Suprapubic skin (tissue), 4 donors: ENCODE results near the gene LRRC8E. TPM values are rescaled to one million over a fixed set of nuclear protein-coding genes. Genes with fewer than 3 reads are reported as not detected.
A peak's percentile ranks its signal among the peaks of the same experiment; 100 is the strongest.

ENCODE experiments used
- DNase-seq, 2 donors: peaks; one replicate each; pipeline ENCODE4 v3.0.0-alpha.2; 2019; ENCODE audit warnings: low spot score in 2 of 2
- H3K27ac ChIP-seq: fragments of 200-600 bp; sonication (generic); one replicate; pipeline ENCODE4 v1.5.1; 2019
- H3K27me3 ChIP-seq: fragments of 200-600 bp; sonication (generic); one replicate; pipeline ENCODE4 v1.5.1; 2019
- H3K36me3 ChIP-seq: fragments of 200-600 bp; sonication (generic); one replicate; pipeline ENCODE4 v1.5.1; 2019
- H3K4me1 ChIP-seq: fragments of 200-600 bp; sonication (generic); one replicate; pipeline ENCODE4 v1.5.1; 2019
- H3K4me3 ChIP-seq: fragments of 200-600 bp; sonication (generic); one replicate; pipeline ENCODE4 v1.5.1; 2019; ENCODE audit warnings: mild to moderate bottlenecking
- H3K9me3 ChIP-seq: fragments of 200-600 bp; sonication (generic); one replicate; pipeline ENCODE4 v1.5.1; 2019
- EP300 ChIP-seq: sonication (generic); formaldehyde crosslinking; IDR thresholded peaks from one replicate; pipeline ENCODE4 v1.6.1; 2017; ENCODE audit warnings: antibody characterized with exemption
- POLR2A ChIP-seq, 2 donors: fragments of 450-650 bp; IDR thresholded peaks; one replicate each; pipeline ENCODE4 v1.6.1; 2017; ENCODE audit warnings: antibody characterized with exemption in 2 of 2, mild to moderate bottlenecking in 2 of 2, moderate library complexity in 2 of 2
- POLR2AphosphoS5 ChIP-seq, 3 donors: sonication (generic); formaldehyde crosslinking; IDR thresholded peaks; one replicate each; pipeline ENCODE4 v1.6.1; 2017; ENCODE audit warnings: antibody characterized with exemption in 3 of 3
- WGBS: methylation state at CpG from one replicate; pipeline ENCODE4 v1.1.5; 2018; 5-methylcytosine and 5-hydroxymethylcytosine counted together
- total RNA-seq, 4 donors: library from RNA; depleted of rRNA; stranded (reverse); fragments of >200 nt; gene quantifications; one replicate each; pipeline ENCODE4 v1.1.0, GENCODE V29; 2016
- TF ChIP-seq, protein P1 (sequence below), 2 donors: fragments of 200-600 bp in 1 of 2; fragments of 450-650 bp in 1 of 2; sonication (generic) in 1 of 2; IDR thresholded peaks; one replicate each; pipeline ENCODE4 v1.5.1; 2016 to 2019; ENCODE audit warnings: antibody characterized with exemption in 2 of 2, mild to moderate bottlenecking in 1 of 2, moderate library complexity in 1 of 2

The LRRC8E gene
- total RNA-seq, 4 donors from 2014 or later, result 15.2 to 41.6 (median 30.9) TPM

DNA sequence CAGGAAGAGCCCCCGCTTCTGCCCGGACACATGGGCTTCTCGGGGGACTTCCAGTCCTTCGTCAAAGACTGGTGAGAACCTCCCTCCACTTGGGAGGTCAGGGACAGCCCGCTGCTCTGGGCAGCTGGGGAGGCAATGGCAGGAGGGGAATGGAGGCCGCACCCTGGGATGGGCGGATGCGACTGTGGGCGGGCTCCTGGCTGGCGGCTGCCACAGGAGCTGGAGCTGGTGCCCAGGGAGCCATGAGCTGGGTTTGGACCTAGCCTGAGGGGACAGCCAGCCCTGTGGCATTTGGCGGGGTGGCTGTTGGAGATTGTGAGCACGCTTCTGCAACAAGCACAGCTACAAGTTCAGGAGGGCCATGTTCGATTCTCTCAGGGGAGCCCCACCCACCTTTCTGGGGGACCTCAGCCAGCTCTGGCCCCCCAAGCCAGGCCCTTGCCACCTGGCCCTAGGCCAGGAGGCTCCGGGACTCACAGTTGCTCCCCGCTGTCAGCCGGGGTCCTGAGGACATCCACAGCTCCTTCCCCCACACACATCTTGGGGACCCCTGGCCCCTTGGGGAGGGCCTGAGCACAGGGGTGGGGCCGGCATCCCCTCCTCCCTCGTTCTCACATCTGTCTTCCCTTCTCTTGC, 23.3 kb downstream of the LRRC8E start:
- TF ChIP-seq POLR2AphosphoS5 (IDR thresholded peaks at IDR 0.05) (no peak), POLR2A (IDR thresholded peaks at IDR 0.05) (no peak), EP300 (no peak)
- TF ChIP-seq, protein P1, sequence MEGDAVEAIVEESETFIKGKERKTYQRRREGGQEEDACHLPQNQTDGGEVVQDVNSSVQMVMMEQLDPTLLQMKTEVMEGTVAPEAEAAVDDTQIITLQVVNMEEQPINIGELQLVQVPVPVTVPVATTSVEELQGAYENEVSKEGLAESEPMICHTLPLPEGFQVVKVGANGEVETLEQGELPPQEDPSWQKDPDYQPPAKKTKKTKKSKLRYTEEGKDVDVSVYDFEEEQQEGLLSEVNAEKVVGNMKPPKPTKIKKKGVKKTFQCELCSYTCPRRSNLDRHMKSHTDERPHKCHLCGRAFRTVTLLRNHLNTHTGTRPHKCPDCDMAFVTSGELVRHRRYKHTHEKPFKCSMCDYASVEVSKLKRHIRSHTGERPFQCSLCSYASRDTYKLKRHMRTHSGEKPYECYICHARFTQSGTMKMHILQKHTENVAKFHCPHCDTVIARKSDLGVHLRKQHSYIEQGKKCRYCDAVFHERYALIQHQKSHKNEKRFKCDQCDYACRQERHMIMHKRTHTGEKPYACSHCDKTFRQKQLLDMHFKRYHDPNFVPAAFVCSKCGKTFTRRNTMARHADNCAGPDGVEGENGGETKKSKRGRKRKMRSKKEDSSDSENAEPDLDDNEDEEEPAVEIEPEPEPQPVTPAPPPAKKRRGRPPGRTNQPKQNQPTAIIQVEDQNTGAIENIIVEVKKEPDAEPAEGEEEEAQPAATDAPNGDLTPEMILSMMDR (IDR thresholded peaks at IDR 0.05), result no peak
- Histone ChIP-seq H3K27ac (no peak overlapping the region), H3K27me3 (peaks cover 25% of the 10 kb centered on the region), H3K9me3 (no peaks in the 10 kb centered on the region), H3K36me3 (peaks cover 46% of the 10 kb centered on the region), H3K4me3 (no peak overlapping the region), H3K4me1 (peaks cover 42% of the 10 kb centered on the region)
- 90% methylated on average over 2 of the region's 18 CpGs for WGBS
- peak in 1 of 2 donors; percentile 58 for DNase-seq

DNA sequence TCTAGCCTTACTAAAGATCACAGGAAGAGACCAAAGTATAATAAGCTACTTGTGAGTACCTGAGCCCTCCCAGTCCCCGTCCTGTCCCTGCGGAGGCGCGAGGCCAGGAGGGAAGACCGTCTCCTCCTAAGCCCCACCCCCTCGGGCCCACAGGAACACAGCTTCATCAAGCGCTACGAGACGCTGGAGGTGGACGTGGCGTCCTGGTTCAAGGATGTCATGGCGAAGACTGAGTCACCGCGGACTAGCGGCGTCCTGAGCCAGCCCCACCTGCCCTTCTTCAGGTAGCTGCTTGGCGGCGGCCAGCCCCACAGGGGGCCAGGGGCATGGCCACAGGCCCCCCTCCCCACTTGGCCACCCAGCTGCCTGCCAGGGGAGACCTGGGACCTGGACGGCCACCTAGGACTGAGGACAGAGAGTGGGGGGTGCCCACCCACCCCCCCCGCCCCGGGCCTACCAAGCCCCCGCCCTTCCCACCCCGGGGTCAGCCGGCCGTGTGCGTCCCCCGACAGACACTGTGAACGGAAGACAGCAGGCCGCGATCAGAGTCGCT, 23.9 kb downstream of the LRRC8E start:
- no peak for DNase-seq
- H3K36me3 ChIP-seq, result peaks cover 46% of the 10 kb centered on the region
- H3K4me1 ChIP-seq, result peaks cover 42% of the 10 kb centered on the region
- H3K9me3 ChIP-seq, result no peaks in the 10 kb centered on the region
- TF ChIP-seq POLR2AphosphoS5 (IDR thresholded peaks at IDR 0.05) (no peak), EP300 (no peak), POLR2A (IDR thresholded peaks at IDR 0.05) (no peak)
- TF ChIP-seq, protein P1 (IDR thresholded peaks at IDR 0.05), result no peak
- whole genome bisulfite sequencing, result 92% methylated on average over 16 of the region's 31 CpGs
- no peak overlapping the region for H3K4me3 ChIP-seq
- no peak overlapping the region for H3K27ac ChIP-seq
- peaks cover 31% of the 10 kb centered on the region for H3K27me3 ChIP-seq

DNA sequence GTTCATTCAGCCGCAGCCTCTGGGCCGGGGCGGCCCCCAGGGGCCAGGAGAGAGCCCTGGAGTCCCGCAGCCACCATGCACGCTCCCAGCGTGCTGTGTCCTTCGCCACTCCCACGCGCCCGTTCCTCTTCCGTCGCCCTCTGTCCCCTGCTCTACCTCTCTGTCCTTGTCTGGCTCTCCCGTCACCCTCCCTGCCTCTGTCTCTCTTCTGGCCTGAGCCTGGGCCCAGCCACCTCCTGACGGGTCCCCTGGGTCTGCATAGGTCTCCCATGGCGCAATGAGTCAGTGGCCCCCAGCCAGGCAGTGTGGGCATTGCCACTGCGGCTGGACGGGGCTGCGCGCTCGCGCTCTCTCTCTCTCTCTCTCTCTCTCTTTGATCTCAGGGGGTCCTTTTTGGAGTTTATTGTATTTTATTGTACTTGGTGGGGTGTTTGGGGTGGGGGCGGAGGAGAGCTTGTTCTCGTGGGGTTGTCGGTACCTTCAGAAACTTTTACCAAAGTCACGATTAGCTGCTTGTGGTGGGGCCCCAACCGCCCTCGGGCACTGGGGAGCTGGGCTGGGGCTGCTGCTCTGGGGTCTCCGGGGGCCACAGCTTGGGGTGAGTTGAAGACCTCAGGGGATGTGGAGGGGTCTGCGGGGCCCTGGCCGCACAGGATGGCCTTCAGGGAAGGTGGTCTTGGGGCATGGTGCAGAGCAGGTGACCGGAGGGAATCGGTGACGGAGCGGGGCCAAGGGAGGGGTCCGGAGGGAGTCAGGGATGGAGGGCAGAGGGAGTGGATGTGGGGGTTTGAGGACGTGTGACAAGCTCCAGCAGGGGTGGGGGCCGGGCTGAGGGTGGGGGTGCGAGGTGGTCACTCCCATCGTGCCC, 24.6 kb downstream of the LRRC8E start:
- no peaks in the 10 kb centered on the region for H3K9me3 ChIP-seq
- no peak overlapping the region for H3K4me3 ChIP-seq
- no peak for DNase-seq
- peaks cover 46% of the 10 kb centered on the region for H3K36me3 ChIP-seq
- H3K27ac ChIP-seq, result no peak overlapping the region
- 98% methylated on average over 34 of the region's 39 CpGs for WGBS
- TF ChIP-seq POLR2A (IDR thresholded peaks at IDR 0.05) (no peak), POLR2AphosphoS5 (IDR thresholded peaks at IDR 0.05) (no peak), EP300 (no peak)
- TF ChIP-seq, protein P1 (IDR thresholded peaks at IDR 0.05), result no peak
- H3K27me3 ChIP-seq, result peaks cover 38% of the 10 kb centered on the region
- H3K4me1 ChIP-seq, result peaks cover 42% of the 10 kb centered on the region

DNA sequence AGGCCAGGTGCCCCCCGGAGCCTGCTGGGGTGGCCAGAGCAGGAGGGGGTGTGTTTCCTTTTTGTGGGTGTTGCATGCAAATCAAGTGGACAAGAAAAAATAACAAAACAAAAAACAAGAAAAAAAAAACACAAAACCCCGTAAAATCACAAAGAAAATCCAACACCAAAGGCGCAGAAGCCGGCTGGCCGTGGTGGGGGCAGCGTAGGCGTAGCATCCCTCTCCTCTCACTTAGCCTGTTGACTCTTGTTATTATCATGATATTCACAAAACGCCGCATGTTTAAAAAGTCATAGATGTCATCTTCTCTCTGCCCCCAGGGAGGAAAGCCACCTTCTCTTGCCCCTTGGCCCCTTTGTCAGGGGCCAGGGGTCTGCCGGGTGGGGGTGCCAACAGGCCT, 25.3 kb downstream of the LRRC8E start:
- Histone ChIP-seq H3K27ac (no peak overlapping the region), H3K4me1 (peaks cover 49% of the 10 kb centered on the region), H3K9me3 (no peaks in the 10 kb centered on the region), H3K4me3 (no peak overlapping the region), H3K36me3 (peaks cover 46% of the 10 kb centered on the region), H3K27me3 (peaks cover 44% of the 10 kb centered on the region)
- 84% methylated on average over 10 of the region's 10 CpGs for WGBS
- DNase-seq, result no peak
- no peak for TF ChIP-seq POLR2AphosphoS5 (IDR thresholded peaks at IDR 0.05)
- TF ChIP-seq EP300, result no peak
- no peak for TF ChIP-seq POLR2A (IDR thresholded peaks at IDR 0.05)
- TF ChIP-seq, protein P1 (IDR thresholded peaks at IDR 0.05), result no peak

DNA sequence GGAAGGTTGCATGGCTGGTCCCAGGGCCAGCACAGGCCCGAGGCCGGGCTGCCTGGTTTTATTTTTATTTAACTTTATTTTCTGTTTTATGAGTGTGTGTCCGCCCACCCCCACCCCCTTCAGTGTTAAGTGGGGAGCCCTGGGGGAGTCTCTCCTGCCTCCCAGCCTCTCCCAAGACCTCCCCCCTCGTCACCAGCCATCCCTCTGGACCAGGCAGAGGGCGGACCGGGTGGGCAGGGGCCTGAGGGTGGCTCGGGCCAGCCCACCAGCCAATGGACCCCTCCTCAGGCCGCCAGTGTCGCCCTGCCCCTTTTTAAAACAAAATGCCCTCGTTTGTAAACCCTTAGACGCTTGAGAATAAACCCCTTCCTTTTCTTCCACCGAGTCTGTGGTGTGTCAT, 25.8 kb downstream of the LRRC8E start:
- DNase-seq, result no peak
- H3K9me3 ChIP-seq, result no peaks in the 10 kb centered on the region
- H3K4me1 ChIP-seq, result peaks cover 50% of the 10 kb centered on the region
- no peak overlapping the region for H3K4me3 ChIP-seq
- no peak overlapping the region for H3K27ac ChIP-seq
- H3K36me3 ChIP-seq, result peaks cover 43% of the 10 kb centered on the region
- WGBS, result 65% methylated on average over 12 of the region's 12 CpGs
- TF ChIP-seq POLR2AphosphoS5 (IDR thresholded peaks at IDR 0.05) (no peak), EP300 (no peak), POLR2A (IDR thresholded peaks at IDR 0.05) (no peak)
- TF ChIP-seq, protein P1 (IDR thresholded peaks at IDR 0.05), result no peak
- peaks cover 48% of the 10 kb centered on the region for H3K27me3 ChIP-seq
